SK-N-SH treated with all-trans-retinoic acid at 6 μM for 48 hours (cell line): ENCODE results near the gene CEP350.

ENCODE experiments used
- BACH2 ChIP-seq: fragments of 250-450 bp; sonication (Bioruptor Pico); IDR thresholded peaks from 2 replicates; pipeline ENCODE4 v1.9.0; 2021; ENCODE audit warnings: mild to moderate bottlenecking, borderline replicate concordance
- CSDC2 ChIP-seq: fragments of 250-450 bp; sonication (Bioruptor Pico); IDR thresholded peaks from 2 replicates; pipeline ENCODE4 v1.5.0; 2020; ENCODE audit warnings: mild to moderate bottlenecking, moderate library complexity
- GLIS3 ChIP-seq: fragments of 250-450 bp; sonication (Bioruptor Pico); IDR thresholded peaks from 2 replicates; pipeline ENCODE4 v1.5.0; 2020; ENCODE audit warnings: mild to moderate bottlenecking, moderate library complexity
- RARB ChIP-seq: fragments of 250-450 bp; sonication (Bioruptor Pico); IDR thresholded peaks from 2 replicates; pipeline ENCODE4 v1.8.0; 2021; ENCODE audit warnings: mild to moderate bottlenecking, moderate library complexity
- ZFP30 ChIP-seq: fragments of 450-650 bp; formaldehyde crosslinking; IDR thresholded peaks from 2 replicates; pipeline ENCODE4 v1.5.0; 2022; ENCODE audit warnings: mild to moderate bottlenecking, moderate library complexity
- ZNF70 ChIP-seq: fragments of 450-650 bp; formaldehyde crosslinking; IDR thresholded peaks from 2 replicates; pipeline ENCODE4 v1.5.0; 2020; ENCODE audit warnings: mild to moderate bottlenecking, moderate library complexity
- TF ChIP-seq, protein P1 (sequence below): fragments of 250-450 bp; sonication (Bioruptor Pico); IDR thresholded peaks from 2 replicates; pipeline ENCODE4 v1.8.0; 2020; ENCODE audit warnings: mild to moderate bottlenecking, moderate library complexity, borderline replicate concordance

DNA sequence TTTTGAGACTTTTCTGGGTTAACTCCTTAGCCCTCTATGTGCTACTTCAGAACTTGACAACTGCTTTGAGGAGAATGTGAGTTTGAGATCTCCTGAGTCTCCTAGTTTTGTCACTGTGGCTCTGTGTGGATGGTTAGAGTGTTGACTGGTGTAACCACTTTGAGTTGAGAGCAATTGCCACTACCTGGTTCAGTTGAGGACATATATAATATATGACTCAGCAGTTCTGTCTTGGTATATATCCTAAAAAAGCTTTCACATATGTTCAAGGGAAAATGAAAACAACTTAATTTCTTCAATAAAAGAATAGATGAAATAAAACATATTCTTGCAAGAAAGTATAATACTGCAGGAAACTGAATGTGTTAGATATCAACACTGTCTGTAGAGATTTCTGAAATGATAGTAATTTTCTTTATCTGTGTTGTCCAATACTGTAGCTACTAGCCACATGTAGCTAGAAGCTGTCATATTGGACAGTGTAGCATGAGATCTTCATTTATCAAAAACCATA, 103.3 kb downstream of the CEP350 start:
- TF ChIP-seq, protein P1, sequence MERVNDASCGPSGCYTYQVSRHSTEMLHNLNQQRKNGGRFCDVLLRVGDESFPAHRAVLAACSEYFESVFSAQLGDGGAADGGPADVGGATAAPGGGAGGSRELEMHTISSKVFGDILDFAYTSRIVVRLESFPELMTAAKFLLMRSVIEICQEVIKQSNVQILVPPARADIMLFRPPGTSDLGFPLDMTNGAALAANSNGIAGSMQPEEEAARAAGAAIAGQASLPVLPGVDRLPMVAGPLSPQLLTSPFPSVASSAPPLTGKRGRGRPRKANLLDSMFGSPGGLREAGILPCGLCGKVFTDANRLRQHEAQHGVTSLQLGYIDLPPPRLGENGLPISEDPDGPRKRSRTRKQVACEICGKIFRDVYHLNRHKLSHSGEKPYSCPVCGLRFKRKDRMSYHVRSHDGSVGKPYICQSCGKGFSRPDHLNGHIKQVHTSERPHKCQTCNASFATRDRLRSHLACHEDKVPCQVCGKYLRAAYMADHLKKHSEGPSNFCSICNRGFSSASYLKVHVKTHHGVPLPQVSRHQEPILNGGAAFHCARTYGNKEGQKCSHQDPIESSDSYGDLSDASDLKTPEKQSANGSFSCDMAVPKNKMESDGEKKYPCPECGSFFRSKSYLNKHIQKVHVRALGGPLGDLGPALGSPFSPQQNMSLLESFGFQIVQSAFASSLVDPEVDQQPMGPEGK (CRISPR knock-in tag), result no peak
- TF ChIP-seq ZFP30 (CRISPR knock-in tag), result no peak
- no peak for TF ChIP-seq GLIS3 (CRISPR knock-in tag)
- no peak for TF ChIP-seq CSDC2 (CRISPR knock-in tag)
- no peak for TF ChIP-seq ZNF70 (CRISPR knock-in tag)
- TF ChIP-seq RARB, result no peak
- no peak for TF ChIP-seq BACH2
